Heart left ventricle (tissue), 13 donors: ENCODE measurements around the gene ILRUN.

Experiments
- CTCF ChIP-seq, 12 donors: fragments of 200-600 bp; sonication (generic) in 4 of 12; IDR thresholded peaks; one replicate each; pipeline versions ENCODE4 v1.5.0 to v1.8.0; 2018 to 2022; ENCODE audit warnings: antibody characterized with exemption in 12 of 12, mild to moderate bottlenecking in 5 of 12
- POLR2A ChIP-seq, 2 donors: fragments of 450-650 bp; IDR thresholded peaks; one replicate each; pipeline ENCODE4 v1.6.1; 2017; ENCODE audit warnings: antibody characterized with exemption in 2 of 2, mild to moderate bottlenecking in 2 of 2, moderate library complexity in 2 of 2
- donor health status: ischemic (EF 13 %, LVEDD 7.1; RV severe dilation, severe dysfunction).
- donor health status: DM: no; HTN: yes; CAD: no.
- donor health status: DM: no; HTN: no; CAD: no.
- donor health status: ischemic (EF 25% LVEDD 6.9; RV normal size, moderate dysfunction).
- donor health status: ischemic (EF 25% LVEDD 5.7; RV mildly dilated, moderate dysfunction).
- donor health status: ischemic (EF 35%, LVEDD 5.7; RV mildly dilated, moderate dysfunction).
- donor health status: nonischemic (EF 11% LVEDD 7.7; RV severe dilation, severe dysfunction).
- donor health status: DM: yes; HTN: yes; CAD: no.
- donor health status: PGD.
- donor health status: ischemic (EF 29% LVEDD 5.4; RV normal size, mild dysfunction).
- donor health status: nonischemic (EF 23%, LVEDD 6.1; RV moderate dilation, normal function).

GRCh38 chr6:34663371-34663770 is 33.2 kb downstream of the ILRUN start:
- TF ChIP-seq CTCF (IDR thresholded peaks at IDR 0.05) (no peak), POLR2A (IDR thresholded peaks at IDR 0.05) (no peak)
